SK-MEL-5 (cell line): ENCODE measurements around the gene SLC22A31. TPM values are rescaled to one million over a fixed set of nuclear protein-coding genes. Genes with fewer than 3 reads are reported as not detected.
"Not testable (repeated sequence)": the region's sequence is repeated elsewhere in the genome, so short reads cannot be mapped to it uniquely, and the experiment has no call there.

ENCODE experiments used
- DNase-seq: peaks from one replicate; pipeline ENCODE4 v3.0.0-alpha.2; 2016; ENCODE audit warnings: low read depth, low spot score
- in situ Hi-C: cut with HindIII; loops from 2 replicates; pipeline ENCODE4 v1.10.0; 2016; ENCODE audit warnings: low sequenced_read_pairs, high pct_unique_total_duplicates, low pct_unique_long_range_greater_than_20kb
- total RNA-seq: library from RNA; depleted of rRNA; stranded (reverse); fragments of >200 nt; shearing (Covaris generic); gene quantifications from 2 replicates; pipeline ENCODE4 v1.2.3, GENCODE V29; 2014

SLC22A31 gene
- total RNA-seq, 1 experiment from 2014 or later: not detected

- DNase-seq: no peak
- in situ Hi-C loops: no loop called here
Measured at GRCh38 chr16:89174055-89174827, 26.1 kb downstream of the SLC22A31 start.

- no peak for DNase-seq
- in situ Hi-C loops: no loop called here
Measured at GRCh38 chr16:89173174-89173921, 27.0 kb downstream of the SLC22A31 start.

- in situ Hi-C loops: no loop called here
- no peak for DNase-seq
Measured at GRCh38 chr16:89172528-89173173, 27.7 kb downstream of the SLC22A31 start.

GRCh38 chr16:89172171-89172527 lies 28.2 kb downstream of the SLC22A31 start:
- DNase-seq: no peak
- in situ Hi-C loops: no loop called here

- DNase-seq: peak; percentile 90
- in situ Hi-C loops: no loop called here
Measured at GRCh38 chr16:89171216-89172170, 28.8 kb downstream of the SLC22A31 start, which contains the start of gene CDH15. Gene CDH15 (plus strand): TSS chr16:89171748. CDS start chr16:89171832, 84 bp downstream.

GRCh38 chr16:89170346-89171215 lies 29.8 kb downstream of the SLC22A31 start:
- in situ Hi-C loops: no loop called here

GRCh38 chr16:89169778-89170177 lies 30.6 kb downstream of the SLC22A31 start:
- in situ Hi-C loops: no loop called here
- DNase-seq: no peak

More at GRCh38 chr16:89170346-89171215, 29.8 kb downstream of the SLC22A31 start:
- DNase-seq: no peak

- DNase-seq: no peak
- in situ Hi-C loops: no loop called here
Measured at GRCh38 chr16:89168381-89169189, 31.8 kb downstream of the SLC22A31 start.

- in situ Hi-C loops: no loop called here
- peak; percentile 81 for DNase-seq
Measured at GRCh38 chr16:89167425-89167941, 32.9 kb downstream of the SLC22A31 start.

GRCh38 chr16:89166696-89167424 lies 33.5 kb downstream of the SLC22A31 start:
- in situ Hi-C loops: no loop called here
- DNase-seq: no peak

GRCh38 chr16:89165681-89165979 lies 34.7 kb downstream of the SLC22A31 start:
- in situ Hi-C loops: not testable (repeated sequence)

GRCh38 chr16:89164847-89165680 lies 35.3 kb downstream of the SLC22A31 start:
- in situ Hi-C loops: no loop called here
- no peak for DNase-seq

More at GRCh38 chr16:89165681-89165979, 34.7 kb downstream of the SLC22A31 start:
- DNase-seq: not testable (repeated sequence)

- DNase-seq: no peak
- in situ Hi-C loops: no loop called here
Measured at GRCh38 chr16:89164436-89164835, 35.9 kb downstream of the SLC22A31 start.

GRCh38 chr16:89163297-89163696 lies 37.0 kb downstream of the SLC22A31 start:
- no peak for DNase-seq
- in situ Hi-C loops: no loop called here
